ENCODE results near the gene IQSEC3. TPM values are rescaled to one million over a fixed set of nuclear protein-coding genes. Genes with fewer than 3 reads are reported as not detected.
"Not testable (repeated sequence)": the region's sequence is repeated elsewhere in the genome, so short reads cannot be mapped to it uniquely, and the experiment has no call there.

The IQSEC3 gene
- not detected in 2 replicates for total RNA-seq
- not detected for polyA plus RNA-seq (2012)

GRCh38 chr12:66428-66781 is at the start of gene IQSEC3:
Gene IQSEC3 (plus strand): TSS chr12:66767. CDS start chr12:66883, 116 bp downstream.
- DNase-seq (ENCODE audit: low read depth) = not testable (repeated sequence)

GRCh38 chr12:17370-18340 is 48.9 kb upstream of the IQSEC3 start:
- not testable (repeated sequence) for DNase-seq (ENCODE audit: low read depth)

- not testable (repeated sequence) for DNase-seq (ENCODE audit: low read depth)
These were observed 47.6 kb upstream of the IQSEC3 start for GRCh38 chr12:18821-19567.

- DNase-seq (ENCODE audit: low read depth) = not testable (repeated sequence)
These were observed 46.7 kb upstream of the IQSEC3 start for GRCh38 chr12:19906-20305.

- no peak for DNase-seq (ENCODE audit: low read depth)
These were observed 45.8 kb upstream of the IQSEC3 start for GRCh38 chr12:20757-21156.

GRCh38 chr12:21301-22189 is 45.0 kb upstream of the IQSEC3 start:
- DNase-seq (ENCODE audit: low read depth) = no peak

- DNase-seq (ENCODE audit: low read depth) = no peak
These were observed 44.4 kb upstream of the IQSEC3 start for GRCh38 chr12:22190-22529.

GRCh38 chr12:22530-23201 is 43.9 kb upstream of the IQSEC3 start:
- no peak for DNase-seq (ENCODE audit: low read depth)

GRCh38 chr12:27904-28303 is 38.7 kb upstream of the IQSEC3 start:
- not testable (repeated sequence) for DNase-seq (ENCODE audit: low read depth)

- not testable (repeated sequence) for DNase-seq (ENCODE audit: low read depth)
These were observed 27.8 kb upstream of the IQSEC3 start for GRCh38 chr12:38775-39174.

- not testable (repeated sequence) for DNase-seq (ENCODE audit: low read depth)
These were observed 26.9 kb upstream of the IQSEC3 start for GRCh38 chr12:39555-40265.

- not testable (repeated sequence) for DNase-seq (ENCODE audit: low read depth)
These were observed 22.2 kb upstream of the IQSEC3 start for GRCh38 chr12:44352-44751.

GRCh38 chr12:45235-45990 is 21.2 kb upstream of the IQSEC3 start:
- DNase-seq (ENCODE audit: low read depth) = not testable (repeated sequence)

GRCh38 chr12:45991-46358 is 20.6 kb upstream of the IQSEC3 start:
- DNase-seq (ENCODE audit: low read depth) = not testable (repeated sequence)

GRCh38 chr12:46542-46941 is 20.0 kb upstream of the IQSEC3 start:
- DNase-seq (ENCODE audit: low read depth) = not testable (repeated sequence)

- DNase-seq (ENCODE audit: low read depth) = not testable (repeated sequence)
These were observed 18.8 kb upstream of the IQSEC3 start for GRCh38 chr12:47699-48226.

- not testable (repeated sequence) for DNase-seq (ENCODE audit: low read depth)
These were observed 17.4 kb upstream of the IQSEC3 start for GRCh38 chr12:49149-49548.

GRCh38 chr12:51087-51486 is 15.5 kb upstream of the IQSEC3 start:
- DNase-seq (ENCODE audit: low read depth) = not testable (repeated sequence)

- not testable (repeated sequence) for DNase-seq (ENCODE audit: low read depth)
These were observed 14.6 kb upstream of the IQSEC3 start for GRCh38 chr12:51962-52361.
